ENCODE data around the gene SEMG2. TPM values are rescaled to one million over a fixed set of nuclear protein-coding genes. Genes with fewer than 3 reads are reported as not detected.

The SEMG2 gene
- total and polyA plus RNA-seq, 8 donors = not detected

DNA sequence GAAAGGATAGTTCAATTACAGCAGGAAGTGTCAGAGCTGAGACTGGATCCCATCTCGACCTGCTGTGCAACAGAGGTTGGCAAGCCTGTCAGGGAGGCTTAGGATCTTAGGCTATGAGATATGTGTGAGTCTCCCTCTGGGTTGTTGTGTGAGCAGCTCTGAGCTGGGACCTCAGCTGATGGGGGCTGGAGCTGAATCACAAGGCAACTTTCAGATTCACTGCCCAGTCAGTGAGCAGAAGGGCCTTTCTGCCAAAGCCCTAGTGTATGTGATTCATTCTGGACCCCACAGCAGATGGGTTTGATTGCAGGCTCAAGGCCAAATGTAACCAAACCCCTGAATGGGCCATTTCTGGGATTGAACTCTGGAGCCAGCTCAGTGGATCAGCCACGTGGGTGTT lies 42.0 kb upstream of the SEMG2 start:
- TF ChIP-seq EP300 (IDR thresholded peaks at IDR 0.05) (no peak), POLR2A (IDR thresholded peaks at IDR 0.05) (no peak), POLR2AphosphoS5 (IDR thresholded peaks at IDR 0.05) (no peak)
- TF ChIP-seq, protein P1, sequence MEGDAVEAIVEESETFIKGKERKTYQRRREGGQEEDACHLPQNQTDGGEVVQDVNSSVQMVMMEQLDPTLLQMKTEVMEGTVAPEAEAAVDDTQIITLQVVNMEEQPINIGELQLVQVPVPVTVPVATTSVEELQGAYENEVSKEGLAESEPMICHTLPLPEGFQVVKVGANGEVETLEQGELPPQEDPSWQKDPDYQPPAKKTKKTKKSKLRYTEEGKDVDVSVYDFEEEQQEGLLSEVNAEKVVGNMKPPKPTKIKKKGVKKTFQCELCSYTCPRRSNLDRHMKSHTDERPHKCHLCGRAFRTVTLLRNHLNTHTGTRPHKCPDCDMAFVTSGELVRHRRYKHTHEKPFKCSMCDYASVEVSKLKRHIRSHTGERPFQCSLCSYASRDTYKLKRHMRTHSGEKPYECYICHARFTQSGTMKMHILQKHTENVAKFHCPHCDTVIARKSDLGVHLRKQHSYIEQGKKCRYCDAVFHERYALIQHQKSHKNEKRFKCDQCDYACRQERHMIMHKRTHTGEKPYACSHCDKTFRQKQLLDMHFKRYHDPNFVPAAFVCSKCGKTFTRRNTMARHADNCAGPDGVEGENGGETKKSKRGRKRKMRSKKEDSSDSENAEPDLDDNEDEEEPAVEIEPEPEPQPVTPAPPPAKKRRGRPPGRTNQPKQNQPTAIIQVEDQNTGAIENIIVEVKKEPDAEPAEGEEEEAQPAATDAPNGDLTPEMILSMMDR (IDR thresholded peaks at IDR 0.05) = no peak
- no peaks in the 10 kb centered on the region for H3K4me1 ChIP-seq
- no peak overlapping the region for H3K4me3 ChIP-seq
- no peak for DNase-seq
- H3K27ac ChIP-seq = no peak overlapping the region
- no peaks in the 10 kb centered on the region for H3K36me3 ChIP-seq
- intact Hi-C loops (cut with DNase I; ENCODE audit: low total_unique reads) = no loop called here
- WGBS, 5 donors = 34 to 63% (median 51%) methylated on average over 2 of the region's 2 CpGs
- no peaks in the 10 kb centered on the region for H3K9me3 ChIP-seq
- peaks cover 0 to 16% (median 0%) of the 10 kb centered on the region in 3 donors for H3K27me3 ChIP-seq

GRCh38 chr20:45181639-45182038 lies 39.5 kb upstream of the SEMG2 start:
- Histone ChIP-seq H3K27ac (no peak overlapping the region), H3K4me1 (no peaks in the 10 kb centered on the region), H3K36me3 (no peaks in the 10 kb centered on the region), H3K4me3 (no peak overlapping the region), H3K27me3 (no peaks in the 10 kb centered on the region), H3K9me3 (no peaks in the 10 kb centered on the region)
- TF ChIP-seq EP300 (IDR thresholded peaks at IDR 0.05) (no peak), POLR2A (IDR thresholded peaks at IDR 0.05) (no peak), POLR2AphosphoS5 (IDR thresholded peaks at IDR 0.05) (no peak)
- TF ChIP-seq, protein P1 (IDR thresholded peaks at IDR 0.05) = no peak
- intact Hi-C loops (cut with DNase I; ENCODE audit: low total_unique reads) = no loop called here
- WGBS, 5 donors = 80 to 94% (median 90%) methylated on average over 2 of the region's 2 CpGs
- DNase-seq = no peak

DNA sequence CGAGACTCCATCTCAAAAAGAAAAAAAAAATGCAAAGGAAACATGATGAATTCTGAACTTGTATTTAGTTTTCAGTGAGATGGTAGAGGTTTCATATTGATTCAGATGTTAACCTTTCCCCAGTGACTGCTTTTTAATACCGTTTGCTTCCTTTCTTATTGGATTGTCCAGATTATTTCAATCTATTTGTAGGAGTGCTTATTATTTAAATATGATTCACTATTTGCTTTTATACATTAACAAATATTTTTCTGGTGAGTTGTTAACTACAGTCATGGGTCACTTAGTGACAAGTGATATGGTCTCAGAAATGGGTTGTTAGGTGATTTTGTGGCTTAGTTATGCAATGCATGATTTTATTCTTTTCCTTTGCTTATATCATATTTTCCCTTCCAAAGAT lies 38.1 kb upstream of the SEMG2 start:
- intact Hi-C loops (cut with DNase I; ENCODE audit: low total_unique reads) = no loop called here
- H3K4me3 ChIP-seq = no peak overlapping the region
- H3K27me3 ChIP-seq = no peaks in the 10 kb centered on the region
- no peak overlapping the region for H3K27ac ChIP-seq
- no peaks in the 10 kb centered on the region for H3K4me1 ChIP-seq
- no peaks in the 10 kb centered on the region for H3K36me3 ChIP-seq
- no peak for DNase-seq
- no peaks in the 10 kb centered on the region for H3K9me3 ChIP-seq
- TF ChIP-seq, protein P1 (IDR thresholded peaks at IDR 0.05) = no peak
- TF ChIP-seq POLR2A (IDR thresholded peaks at IDR 0.05) (no peak), EP300 (IDR thresholded peaks at IDR 0.05) (no peak), POLR2AphosphoS5 (IDR thresholded peaks at IDR 0.05) (no peak)
- 54 to 71% (median 66%) methylated on average over 2 of the region's 2 CpGs for WGBS, 5 donors

- no peak overlapping the region for H3K4me3 ChIP-seq
- 40 to 72% (median 67%) methylated on average over 1 to 2 of the region's 2 CpGs for WGBS, 5 donors
- no peaks in the 10 kb centered on the region for H3K36me3 ChIP-seq
- no peaks in the 10 kb centered on the region for H3K9me3 ChIP-seq
- intact Hi-C loops (cut with DNase I; ENCODE audit: low total_unique reads) = no loop called here
- H3K4me1 ChIP-seq = no peaks in the 10 kb centered on the region
- H3K27ac ChIP-seq = no peak overlapping the region
- H3K27me3 ChIP-seq = no peaks in the 10 kb centered on the region
- TF ChIP-seq POLR2A (IDR thresholded peaks at IDR 0.05) (no peak), EP300 (IDR thresholded peaks at IDR 0.05) (no peak), POLR2AphosphoS5 (IDR thresholded peaks at IDR 0.05) (no peak)
- TF ChIP-seq, protein P1 (IDR thresholded peaks at IDR 0.05) = no peak
- DNase-seq = no peak
Observed at GRCh38 chr20:45187693-45188092, 33.5 kb upstream of the SEMG2 start.
